Immature natural killer cell (primary cell): ENCODE data around the gene SPAG9. TPM values are rescaled to one million over a fixed set of nuclear protein-coding genes. Genes with fewer than 3 reads are reported as not detected.
A peak's percentile ranks its signal among the peaks of the same experiment; 100 is the strongest.

Experiments
- DNase-seq, 3 donors: peaks; one replicate each; pipeline ENCODE4 v3.0.0; 2022; ENCODE audit warnings: mixed read lengths in 1 of 3
- H3K27ac Mint-ChIP-seq, 6 donors: one replicate each; pipeline ENCODE4 v1.8.0; 2020; ENCODE audit warnings: mixed read lengths in 6 of 6, mild to moderate bottlenecking in 5 of 6, inconsistent platforms in 4 of 6, moderate library complexity in 3 of 6
- H3K27me3 Mint-ChIP-seq, 3 donors: one replicate each; pipeline ENCODE4 v1.8.0; 2020 to 2021; ENCODE audit warnings: low read depth in 3 of 3, mild to moderate bottlenecking in 3 of 3, mixed read lengths in 3 of 3, moderate library complexity in 3 of 3, inconsistent platforms in 1 of 3
- H3K36me3 Mint-ChIP-seq, 3 donors: one replicate each; pipeline ENCODE4 v1.8.0; 2020; ENCODE audit warnings: mixed read lengths in 3 of 3, inconsistent platforms in 2 of 3, mild to moderate bottlenecking in 2 of 3
- H3K4me1 Mint-ChIP-seq, 2 donors: one replicate each; pipeline ENCODE4 v1.8.0; 2020; ENCODE audit warnings: inconsistent platforms in 2 of 2, mild to moderate bottlenecking in 2 of 2, mixed read lengths in 2 of 2, moderate library complexity in 1 of 2
- H3K4me3 Mint-ChIP-seq, 5 donors: one replicate each; pipeline ENCODE4 v1.8.0; 2020; ENCODE audit warnings: mild to moderate bottlenecking in 5 of 5, mixed read lengths in 5 of 5, inconsistent platforms in 3 of 5, moderate library complexity in 3 of 5
- H3K9me3 Mint-ChIP-seq, 6 donors: one replicate each; pipeline ENCODE4 v1.8.0; 2020; ENCODE audit warnings: mild to moderate bottlenecking in 6 of 6, mixed read lengths in 6 of 6, inconsistent platforms in 4 of 6, moderate library complexity in 3 of 6
- polyA plus RNA-seq, 3 donors: library from polyadenylated mRNA; unstranded; fragments of 300-500 nt; fragmentation: Illumina TruSeq; gene quantifications; one replicate each; pipeline ENCODE4 v1.2.3, GENCODE V29; 2021

Gene SPAG9
- polyA plus RNA-seq, 3 donors from 2014 or later, result 1.4 to 7.3 (median 4.3) TPM

DNA sequence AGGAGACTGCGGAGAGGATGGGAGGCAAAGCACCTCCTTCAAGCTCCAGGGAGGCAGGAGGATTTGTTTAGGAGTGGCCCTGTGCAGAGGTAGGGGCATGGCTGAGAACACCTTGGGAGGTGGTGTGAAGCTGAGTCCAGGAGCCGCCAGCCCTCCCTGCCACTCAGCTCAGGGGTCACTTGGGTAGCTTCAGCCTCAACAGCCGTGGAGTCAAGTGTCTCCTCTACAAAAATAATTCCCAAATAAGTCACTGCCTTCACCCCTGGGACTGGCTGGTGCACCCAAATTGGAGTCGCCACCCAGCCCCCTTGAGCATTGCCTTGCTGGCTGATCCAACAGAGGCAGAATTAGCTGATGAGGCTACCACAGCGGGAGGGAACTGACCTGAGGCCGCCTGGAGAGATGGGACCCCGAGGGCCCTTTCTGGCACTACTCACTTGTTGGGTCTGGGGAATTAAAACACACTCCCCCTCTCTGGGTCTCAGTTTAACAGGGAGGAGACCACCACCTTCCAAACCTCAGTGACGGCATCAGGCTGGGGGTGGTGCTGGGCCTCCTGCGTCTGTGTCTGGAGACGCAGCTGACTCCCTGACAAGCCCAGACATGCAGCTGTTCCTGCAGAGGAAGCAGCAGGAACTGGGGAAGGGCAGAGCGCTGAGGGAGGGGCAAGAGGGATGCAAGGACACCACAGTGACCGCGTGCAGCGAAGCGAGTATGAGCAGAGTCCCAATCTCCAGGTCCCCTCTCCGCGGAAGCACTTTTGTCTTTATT, 166.7 kb downstream of the SPAG9 start:
- no peak for DNase-seq
- peaks cover 10 to 12% of the 10 kb centered on the region in 2 donors for H3K4me1 Mint-ChIP-seq
- no peaks in the 10 kb centered on the region for H3K36me3 Mint-ChIP-seq
- H3K4me3 Mint-ChIP-seq, result no peak overlapping the region
- peaks cover 2 to 4% (median 4%) of the 10 kb centered on the region in 3 donors for H3K27me3 Mint-ChIP-seq
- no peaks in the 10 kb centered on the region for H3K9me3 Mint-ChIP-seq
- H3K27ac Mint-ChIP-seq, result no peak overlapping the region

GRCh38 chr17:50953518-50953830, 167.2 kb downstream of the SPAG9 start:
- H3K4me3 Mint-ChIP-seq, result no peak overlapping the region
- peaks cover 10 to 12% of the 10 kb centered on the region in 2 donors for H3K4me1 Mint-ChIP-seq
- no peak overlapping the region for H3K27ac Mint-ChIP-seq
- H3K27me3 Mint-ChIP-seq, result peaks cover 2 to 5% (median 4%) of the 10 kb centered on the region in 3 donors
- H3K9me3 Mint-ChIP-seq, result no peaks in the 10 kb centered on the region
- DNase-seq, result no peak
- no peaks in the 10 kb centered on the region for H3K36me3 Mint-ChIP-seq

DNA sequence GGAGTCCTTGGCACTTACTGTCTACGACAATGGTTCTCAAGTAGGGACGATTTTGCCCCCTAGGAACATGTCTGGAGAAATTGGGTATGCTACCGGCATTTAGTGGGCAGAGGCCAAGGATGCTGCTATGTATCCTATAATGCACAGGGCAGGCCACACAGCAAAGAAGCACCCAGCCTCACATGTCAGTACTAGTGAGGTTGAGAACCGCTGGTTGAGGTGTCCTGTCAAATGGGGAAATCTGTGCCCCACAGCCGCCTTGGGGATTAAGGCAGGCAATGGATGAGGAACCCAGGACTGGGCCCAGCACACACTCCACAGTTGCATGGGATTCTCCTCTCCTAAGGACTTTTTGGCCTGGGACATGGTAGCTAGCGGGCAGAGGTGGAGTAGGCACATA, 167.8 kb downstream of the SPAG9 start:
- Mint-ChIP-seq H3K9me3 (no peaks in the 10 kb centered on the region), H3K36me3 (no peaks in the 10 kb centered on the region), H3K4me3 (no peak overlapping the region), H3K4me1 (peaks cover 10 to 12% of the 10 kb centered on the region in 2 donors), H3K27me3 (peaks cover 0 to 5% (median 5%) of the 10 kb centered on the region in 3 donors), H3K27ac (no peak overlapping the region)
- DNase-seq, result no peak

DNA sequence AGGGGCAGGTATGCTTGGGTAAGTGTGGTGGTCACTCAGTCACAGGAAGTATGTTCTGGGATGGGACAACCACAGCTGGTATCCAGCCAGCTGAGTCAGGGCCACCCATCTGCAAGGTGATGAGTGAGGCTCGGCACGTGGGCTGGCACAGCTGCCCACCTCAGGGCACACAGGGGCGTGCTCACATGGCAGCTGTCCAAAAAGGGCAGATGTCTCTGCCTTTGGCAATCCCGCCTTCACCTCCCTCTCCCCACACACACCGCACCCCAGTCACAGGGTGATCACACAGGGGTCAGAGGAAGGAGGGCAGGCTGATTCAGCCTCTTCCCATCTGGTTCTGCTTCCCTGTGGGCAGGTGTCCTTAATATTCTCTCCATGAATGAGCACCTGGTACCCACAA, 168.7 kb downstream of the SPAG9 start:
- Mint-ChIP-seq H3K36me3 (no peaks in the 10 kb centered on the region), H3K9me3 (no peaks in the 10 kb centered on the region), H3K4me3 (no peak overlapping the region), H3K4me1 (peaks cover 10 to 12% of the 10 kb centered on the region in 2 donors), H3K27me3 (peaks cover 0 to 5% (median 5%) of the 10 kb centered on the region in 3 donors), H3K27ac (no peak overlapping the region)
- DNase-seq, result no peak

GRCh38 chr17:50949989-50950877, 170.4 kb downstream of the SPAG9 start:
- Mint-ChIP-seq H3K4me3 (peak overlapping the region in 1 of 5 donors; percentile 7), H3K27ac (peak overlapping the region in 1 of 6 donors; percentile 27), H3K9me3 (no peaks in the 10 kb centered on the region), H3K4me1 (peaks cover 7 to 8% of the 10 kb centered on the region in 2 donors), H3K36me3 (no peaks in the 10 kb centered on the region), H3K27me3 (peaks cover 0 to 5% (median 5%) of the 10 kb centered on the region in 3 donors)
- peak; percentile 28 to 56 (median 41) for DNase-seq

DNA sequence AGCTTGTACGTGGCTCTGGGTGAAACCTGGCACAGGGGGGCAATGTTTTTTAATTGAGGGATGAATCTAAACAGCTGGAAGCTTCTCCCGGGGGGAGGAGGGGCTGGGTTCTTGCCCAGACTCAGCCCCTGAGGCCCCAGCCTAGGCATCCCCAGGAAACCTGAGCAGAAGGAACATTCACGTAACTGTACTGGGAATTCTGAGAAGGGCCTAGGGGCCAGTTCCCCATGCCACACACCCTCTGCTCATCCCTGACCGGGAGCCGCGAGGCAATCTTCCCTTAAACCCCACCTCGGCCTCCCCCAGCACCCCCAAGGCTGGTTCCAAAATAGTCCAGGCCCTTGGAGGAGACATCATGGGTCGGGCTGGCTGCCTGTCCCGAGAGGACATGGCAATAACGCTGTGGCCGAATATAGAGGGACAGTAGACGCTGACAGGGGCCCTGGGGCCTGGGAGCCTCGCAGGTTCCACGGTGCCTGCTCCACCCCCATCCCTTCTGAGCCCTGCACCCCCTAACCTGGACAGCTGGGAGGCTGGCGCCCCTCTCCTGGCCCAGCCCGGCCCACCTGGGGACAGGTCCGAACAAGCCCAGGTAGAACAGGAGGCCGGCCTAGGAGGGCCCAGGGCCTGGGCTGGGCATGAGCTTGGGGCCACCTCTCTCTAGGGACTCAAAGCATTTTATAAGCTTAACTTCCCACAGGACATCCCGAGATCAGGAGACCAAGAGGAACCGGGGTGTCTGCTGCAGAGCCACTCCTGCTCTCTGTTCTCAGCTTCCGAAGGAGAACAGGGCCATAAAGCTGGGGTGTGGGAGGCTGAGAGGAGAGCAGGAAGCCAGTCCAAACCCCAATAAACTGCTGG, 171.3 kb downstream of the SPAG9 start:
- H3K36me3 Mint-ChIP-seq, result no peaks in the 10 kb centered on the region
- peak overlapping the region in 1 of 6 donors; percentile 4 for H3K27ac Mint-ChIP-seq
- H3K9me3 Mint-ChIP-seq, result no peaks in the 10 kb centered on the region
- H3K4me3 Mint-ChIP-seq, result no peak overlapping the region
- peaks cover 7 to 8% of the 10 kb centered on the region in 2 donors for H3K4me1 Mint-ChIP-seq
- no peak for DNase-seq
- peaks cover 0 to 5% (median 5%) of the 10 kb centered on the region in 3 donors for H3K27me3 Mint-ChIP-seq

- DNase-seq, result no peak
- H3K9me3 Mint-ChIP-seq, result no peaks in the 10 kb centered on the region
- H3K27ac Mint-ChIP-seq, result no peak overlapping the region
- H3K27me3 Mint-ChIP-seq, result peaks cover 0 to 5% (median 5%) of the 10 kb centered on the region in 3 donors
- peaks cover 9 to 12% of the 10 kb centered on the region in 2 donors for H3K4me1 Mint-ChIP-seq
- H3K4me3 Mint-ChIP-seq, result no peak overlapping the region
- no peaks in the 10 kb centered on the region for H3K36me3 Mint-ChIP-seq
Observed at GRCh38 chr17:50948711-50949110, 172.0 kb downstream of the SPAG9 start.

GRCh38 chr17:50947782-50948543, 172.7 kb downstream of the SPAG9 start:
- H3K27ac Mint-ChIP-seq, result peak overlapping the region in 2 of 6 donors; percentile 56 to 65

DNA sequence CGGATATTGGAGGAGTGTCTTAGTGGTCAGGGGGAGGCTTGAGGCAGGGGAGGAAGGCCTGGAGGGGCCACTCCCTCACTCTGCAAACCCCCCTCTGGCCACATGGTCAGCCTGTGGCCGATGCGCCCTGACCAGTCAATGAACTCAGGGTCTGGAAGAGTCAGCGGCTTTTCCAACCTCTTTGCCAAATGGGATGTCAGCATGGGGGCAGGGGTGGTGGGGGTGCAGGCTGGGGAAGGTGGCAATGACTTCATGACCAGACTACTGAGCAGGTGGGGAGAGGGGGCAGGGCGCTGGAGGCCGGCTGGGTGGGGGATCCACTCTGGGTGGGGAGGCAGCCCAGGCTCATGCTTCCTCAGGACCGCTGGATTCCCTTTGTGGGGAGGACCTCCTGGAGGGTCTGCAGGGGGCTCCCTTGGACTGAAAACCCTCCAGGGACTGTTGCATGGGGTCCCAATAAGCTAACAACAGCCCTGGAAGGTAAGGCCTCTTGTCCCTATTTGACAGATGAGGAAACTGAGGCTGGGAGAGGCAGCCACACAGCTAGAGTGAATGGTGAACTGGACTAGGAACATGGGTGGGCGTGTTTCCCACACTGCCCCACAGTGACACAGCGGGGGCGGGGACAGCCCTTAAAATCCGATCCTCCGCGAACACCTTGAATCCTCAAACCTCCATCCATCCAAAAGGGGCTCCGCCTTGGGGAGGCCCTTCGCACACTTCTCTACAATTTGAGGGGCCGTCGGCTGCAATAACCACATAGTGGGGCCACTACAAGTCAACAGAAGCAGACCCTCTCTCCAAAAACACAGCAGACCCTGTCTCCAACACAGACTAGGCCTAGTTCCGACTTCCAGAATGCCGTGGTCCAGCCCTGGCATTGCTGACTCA, 173.5 kb downstream of the SPAG9 start:
- Mint-ChIP-seq H3K27me3 (peaks cover 1 to 7% (median 4%) of the 10 kb centered on the region in 3 donors), H3K27ac (peak overlapping the region in 2 of 6 donors; percentile 31 to 57), H3K36me3 (no peaks in the 10 kb centered on the region), H3K4me1 (peaks cover 13 to 14% of the 10 kb centered on the region in 2 donors), H3K4me3 (no peak overlapping the region), H3K9me3 (no peaks in the 10 kb centered on the region)
- DNase-seq, result no peak

More at GRCh38 chr17:50947782-50948543, 172.7 kb downstream of the SPAG9 start:
- no peak for DNase-seq
- no peak overlapping the region for H3K4me3 Mint-ChIP-seq
- peaks cover 2 to 5% (median 3%) of the 10 kb centered on the region in 3 donors for H3K27me3 Mint-ChIP-seq
- no peaks in the 10 kb centered on the region for H3K9me3 Mint-ChIP-seq
- no peaks in the 10 kb centered on the region for H3K36me3 Mint-ChIP-seq
- peaks cover 13 to 14% of the 10 kb centered on the region in 2 donors for H3K4me1 Mint-ChIP-seq

DNA sequence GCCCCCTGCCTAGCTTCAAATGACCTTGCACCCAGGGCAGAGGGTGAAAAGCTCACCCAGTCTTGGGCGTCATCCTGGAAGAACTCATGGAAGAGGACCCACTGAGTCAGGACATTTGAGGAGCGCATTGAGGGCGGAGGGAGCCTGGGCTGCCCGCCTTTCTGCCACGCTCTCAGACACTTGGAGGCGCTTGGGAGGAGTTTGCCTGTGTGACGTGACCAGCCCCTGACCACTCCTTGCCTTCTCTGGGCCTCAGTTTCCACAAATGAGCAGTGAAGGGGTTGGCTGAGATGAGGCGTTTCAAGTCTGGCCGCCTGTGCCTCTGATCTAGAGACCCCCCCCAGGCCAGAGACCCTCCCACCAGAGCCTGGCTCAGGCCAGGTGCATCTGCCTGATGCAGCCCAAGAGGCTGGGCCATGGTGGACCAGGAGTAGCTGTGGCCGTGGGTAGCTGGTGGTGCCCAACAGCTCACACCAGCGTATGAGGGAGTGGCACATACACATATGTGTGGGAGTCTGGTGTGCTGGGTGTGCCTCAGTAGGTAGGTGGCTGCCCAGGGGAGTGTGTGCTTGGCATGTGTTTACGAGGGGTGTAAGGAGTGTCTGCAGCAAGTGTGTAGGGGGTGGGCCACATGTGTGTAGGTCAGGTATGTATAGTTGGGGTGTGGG, 174.3 kb downstream of the SPAG9 start:
- DNase-seq, result no peak
- H3K27ac Mint-ChIP-seq, result peak overlapping the region in 2 of 6 donors; percentile 31 to 50

GRCh38 chr17:50945779-50946222, 174.9 kb downstream of the SPAG9 start:
- no peaks in the 10 kb centered on the region for H3K36me3 Mint-ChIP-seq
- peaks cover 11% of the 10 kb centered on the region in 2 donors for H3K4me1 Mint-ChIP-seq
- peaks cover 1 to 7% (median 2%) of the 10 kb centered on the region in 3 donors for H3K27me3 Mint-ChIP-seq
- peak overlapping the region in 2 of 5 donors; percentile 6 to 7 for H3K4me3 Mint-ChIP-seq
- no peaks in the 10 kb centered on the region for H3K9me3 Mint-ChIP-seq
- H3K27ac Mint-ChIP-seq, result no peak overlapping the region
- DNase-seq, result no peak

More for the DNA sequence above, 174.3 kb downstream of the SPAG9 start:
- H3K36me3 Mint-ChIP-seq, result no peaks in the 10 kb centered on the region
- H3K27me3 Mint-ChIP-seq, result peaks cover 1 to 7% (median 4%) of the 10 kb centered on the region in 3 donors
- no peaks in the 10 kb centered on the region for H3K9me3 Mint-ChIP-seq
- no peak overlapping the region for H3K4me3 Mint-ChIP-seq
- H3K4me1 Mint-ChIP-seq, result peaks cover 13 to 14% of the 10 kb centered on the region in 2 donors
